ENCODE results near the gene RHOA.
A peak's percentile ranks its signal among the peaks of the same experiment; 100 is the strongest.

Gene RHOA

DNA sequence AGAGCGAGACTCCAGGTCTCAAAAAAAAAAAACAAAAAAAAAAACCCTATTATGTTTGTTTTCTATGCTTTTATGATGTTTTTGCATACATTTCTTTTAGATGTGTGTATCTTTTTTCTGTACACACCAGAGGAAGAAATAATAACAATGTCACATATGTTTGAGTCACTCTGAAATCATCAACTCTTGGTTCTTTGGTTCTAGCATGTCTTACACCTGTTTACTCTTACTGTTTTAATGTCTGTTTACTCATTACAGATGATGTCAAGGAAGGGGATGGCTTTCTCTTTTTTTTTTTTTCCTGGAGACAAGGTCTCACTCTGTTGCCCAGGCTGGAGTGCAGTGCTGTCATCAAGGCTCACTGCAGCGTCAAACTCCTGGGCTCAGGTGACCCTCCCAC lies 24.1 kb downstream of the RHOA start:
- H3K4me3 ChIP-seq (ENCODE audit: control insufficient read depth, low read depth, low read length) = no peak overlapping the region
- no peak for TF ChIP-seq CTCF (conservative IDR thresholded peaks at IDR 0.05; ENCODE audit: control insufficient read depth, insufficient read depth, low read depth, low read length)
- peak; percentile 64 for DNase-seq (ENCODE audit: low read depth)

GRCh38 chr3:49386056-49386756 lies 25.6 kb downstream of the RHOA start:
- no peak overlapping the region for H3K4me3 ChIP-seq (ENCODE audit: control insufficient read depth, low read depth, low read length)
- DNase-seq (ENCODE audit: low read depth) = no peak
- TF ChIP-seq CTCF (conservative IDR thresholded peaks at IDR 0.05; ENCODE audit: control insufficient read depth, insufficient read depth, low read depth, low read length) = no peak

- H3K4me3 ChIP-seq (ENCODE audit: control insufficient read depth, low read depth, low read length) = no peak overlapping the region
- DNase-seq (ENCODE audit: low read depth) = no peak
- no peak for TF ChIP-seq CTCF (conservative IDR thresholded peaks at IDR 0.05; ENCODE audit: control insufficient read depth, insufficient read depth, low read depth, low read length)
Measured at GRCh38 chr3:49385617-49386016, 26.2 kb downstream of the RHOA start.

GRCh38 chr3:49383387-49383786 lies 28.4 kb downstream of the RHOA start:
- H3K4me3 ChIP-seq (ENCODE audit: control insufficient read depth, low read depth, low read length) = no peak overlapping the region
- no peak for DNase-seq (ENCODE audit: low read depth)
- TF ChIP-seq CTCF (conservative IDR thresholded peaks at IDR 0.05; ENCODE audit: control insufficient read depth, insufficient read depth, low read depth, low read length) = no peak

- H3K4me3 ChIP-seq (ENCODE audit: control insufficient read depth, low read depth, low read length) = no peak overlapping the region
- no peak for TF ChIP-seq CTCF (conservative IDR thresholded peaks at IDR 0.05; ENCODE audit: control insufficient read depth, insufficient read depth, low read depth, low read length)
- peak; percentile 89 for DNase-seq (ENCODE audit: low read depth)
Measured at GRCh38 chr3:49378249-49378895, 33.4 kb downstream of the RHOA start.

DNA sequence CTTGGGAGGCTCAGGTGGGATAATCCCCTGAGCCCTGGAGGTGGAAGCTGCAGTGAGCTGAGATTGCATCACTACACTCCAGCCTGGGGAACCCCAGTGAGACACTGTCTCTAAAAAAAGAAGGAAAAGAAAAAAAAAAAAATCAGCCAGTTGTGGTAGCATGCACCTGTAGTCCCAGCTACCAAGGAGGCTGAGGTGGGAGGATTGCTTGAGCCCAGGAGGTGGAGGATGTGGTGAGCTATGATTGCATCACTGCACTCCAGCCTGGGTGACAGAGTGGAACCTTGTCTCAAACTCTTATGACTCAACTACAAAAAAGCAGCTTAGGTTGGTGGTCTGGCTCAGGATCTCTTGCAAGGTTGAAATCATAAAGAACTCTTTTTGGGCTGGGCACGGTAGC lies 34.3 kb downstream of the RHOA start:
- no peak overlapping the region for H3K4me3 ChIP-seq (ENCODE audit: control insufficient read depth, low read depth, low read length)
- TF ChIP-seq CTCF (conservative IDR thresholded peaks at IDR 0.05; ENCODE audit: control insufficient read depth, insufficient read depth, low read depth, low read length) = no peak
- peak; percentile 72 for DNase-seq (ENCODE audit: low read depth)
